HG03457 (cell line): ENCODE measurements around the gene RNF44.

Experiments
- ATAC-seq: cut with Tn5 transposase; IDR thresholded peaks from one replicate; pipeline ENCODE4 v1.9.1; 2021; ENCODE audit warnings: moderate number of reproducible peaks; ENCODE audit not compliant: unreplicated experiment

The RNF44 gene

GRCh38 chr5:176536902-176537553, at the start of gene RNF44:
RNF44 (minus strand) TSS chr5:176537402; CDS start chr5:176532472, 4,930 bp downstream.
- ATAC-seq = peak; percentile 43

GRCh38 chr5:176583076-176583475, 45.9 kb upstream of the RNF44 start:
- ATAC-seq = no peak

- ATAC-seq = no peak
These were observed 44.2 kb upstream of the RNF44 start for GRCh38 chr5:176581361-176581760.

GRCh38 chr5:176579323-176579722, 42.1 kb upstream of the RNF44 start:
- no peak for ATAC-seq

- no peak for ATAC-seq
These were observed 41.2 kb upstream of the RNF44 start for GRCh38 chr5:176578391-176578808.

- ATAC-seq = no peak
These were observed 40.3 kb upstream of the RNF44 start for GRCh38 chr5:176577312-176578176.

- ATAC-seq = no peak
These were observed 38.6 kb upstream of the RNF44 start for GRCh38 chr5:176575488-176576422.

GRCh38 chr5:176575066-176575465, 37.9 kb upstream of the RNF44 start:
- no peak for ATAC-seq

GRCh38 chr5:176574297-176574591, 37.0 kb upstream of the RNF44 start:
- no peak for ATAC-seq

GRCh38 chr5:176573564-176574296, 36.5 kb upstream of the RNF44 start:
- peak; percentile 67 for ATAC-seq

GRCh38 chr5:176570044-176570443, 32.8 kb upstream of the RNF44 start:
- ATAC-seq = no peak

- no peak for ATAC-seq
These were observed 31.5 kb upstream of the RNF44 start for GRCh38 chr5:176568657-176569056.

- ATAC-seq = no peak
These were observed 28.6 kb upstream of the RNF44 start for GRCh38 chr5:176565760-176566288.

GRCh38 chr5:176564002-176564401, 26.8 kb upstream of the RNF44 start:
- no peak for ATAC-seq

- ATAC-seq = no peak
These were observed 25.0 kb upstream of the RNF44 start for GRCh38 chr5:176562189-176562588.

- ATAC-seq = no peak
These were observed 24.1 kb upstream of the RNF44 start for GRCh38 chr5:176561259-176561658.

- ATAC-seq = no peak
These were observed 23.2 kb upstream of the RNF44 start for GRCh38 chr5:176560364-176560763.

- no peak for ATAC-seq
These were observed 22.5 kb upstream of the RNF44 start for GRCh38 chr5:176559683-176560082.

- no peak for ATAC-seq
These were observed 20.6 kb upstream of the RNF44 start for GRCh38 chr5:176557846-176558245.
